ENCODE results near the gene SDK1.

The SDK1 gene

DNA sequence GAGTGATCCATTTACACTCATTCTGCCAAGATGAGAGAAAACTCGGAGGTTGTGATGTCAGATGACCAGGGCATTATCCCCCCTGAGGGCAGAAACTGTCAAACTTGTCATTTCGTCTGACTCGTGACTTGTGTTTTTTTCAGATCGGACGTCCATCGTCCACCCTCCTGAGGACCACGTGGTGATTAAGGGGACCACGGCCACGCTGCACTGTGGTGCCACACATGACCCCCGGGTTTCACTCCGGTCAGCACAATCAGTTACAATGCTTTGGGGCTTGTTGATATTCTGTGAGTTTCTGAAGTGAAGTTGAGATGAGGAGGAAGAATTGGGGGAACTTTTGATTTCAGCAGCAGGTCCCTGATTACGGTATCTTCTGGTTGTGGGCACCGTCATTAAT lies 670.3 kb downstream of the SDK1 start:
- H3K4me3 ChIP-seq (ENCODE audit: low read depth, low read length), result no peak overlapping the region
- no peak for DNase-seq (ENCODE audit: low read depth)
- TF ChIP-seq, protein P1, sequence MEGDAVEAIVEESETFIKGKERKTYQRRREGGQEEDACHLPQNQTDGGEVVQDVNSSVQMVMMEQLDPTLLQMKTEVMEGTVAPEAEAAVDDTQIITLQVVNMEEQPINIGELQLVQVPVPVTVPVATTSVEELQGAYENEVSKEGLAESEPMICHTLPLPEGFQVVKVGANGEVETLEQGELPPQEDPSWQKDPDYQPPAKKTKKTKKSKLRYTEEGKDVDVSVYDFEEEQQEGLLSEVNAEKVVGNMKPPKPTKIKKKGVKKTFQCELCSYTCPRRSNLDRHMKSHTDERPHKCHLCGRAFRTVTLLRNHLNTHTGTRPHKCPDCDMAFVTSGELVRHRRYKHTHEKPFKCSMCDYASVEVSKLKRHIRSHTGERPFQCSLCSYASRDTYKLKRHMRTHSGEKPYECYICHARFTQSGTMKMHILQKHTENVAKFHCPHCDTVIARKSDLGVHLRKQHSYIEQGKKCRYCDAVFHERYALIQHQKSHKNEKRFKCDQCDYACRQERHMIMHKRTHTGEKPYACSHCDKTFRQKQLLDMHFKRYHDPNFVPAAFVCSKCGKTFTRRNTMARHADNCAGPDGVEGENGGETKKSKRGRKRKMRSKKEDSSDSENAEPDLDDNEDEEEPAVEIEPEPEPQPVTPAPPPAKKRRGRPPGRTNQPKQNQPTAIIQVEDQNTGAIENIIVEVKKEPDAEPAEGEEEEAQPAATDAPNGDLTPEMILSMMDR (IDR thresholded peaks at IDR 0.05; ENCODE audit: control insufficient read depth, extremely low read depth, insufficient read depth), result no peak

DNA sequence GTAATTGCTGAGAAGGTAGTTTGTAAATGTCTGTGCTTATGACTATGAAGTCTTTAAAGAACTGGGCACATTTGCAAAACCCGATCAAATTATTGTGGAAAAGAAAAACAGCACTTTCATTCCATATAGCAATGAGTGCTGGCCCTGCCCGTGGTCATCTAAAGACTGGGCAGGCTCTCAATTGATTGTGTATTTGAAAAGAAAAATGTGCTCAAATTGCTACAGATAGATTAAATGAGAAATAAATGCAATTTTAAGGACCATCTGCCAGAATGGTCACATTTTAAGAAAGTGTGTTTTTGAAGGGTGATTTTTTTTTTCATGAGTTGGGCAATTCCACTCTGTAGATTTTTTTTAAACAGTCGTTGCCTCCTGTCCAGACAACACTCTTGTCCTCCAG lies 672.2 kb downstream of the SDK1 start:
- DNase-seq (ENCODE audit: low read depth), result no peak
- TF ChIP-seq, protein P1 (IDR thresholded peaks at IDR 0.05; ENCODE audit: control insufficient read depth, extremely low read depth, insufficient read depth), result no peak
- H3K4me3 ChIP-seq (ENCODE audit: low read depth, low read length), result no peak overlapping the region

DNA sequence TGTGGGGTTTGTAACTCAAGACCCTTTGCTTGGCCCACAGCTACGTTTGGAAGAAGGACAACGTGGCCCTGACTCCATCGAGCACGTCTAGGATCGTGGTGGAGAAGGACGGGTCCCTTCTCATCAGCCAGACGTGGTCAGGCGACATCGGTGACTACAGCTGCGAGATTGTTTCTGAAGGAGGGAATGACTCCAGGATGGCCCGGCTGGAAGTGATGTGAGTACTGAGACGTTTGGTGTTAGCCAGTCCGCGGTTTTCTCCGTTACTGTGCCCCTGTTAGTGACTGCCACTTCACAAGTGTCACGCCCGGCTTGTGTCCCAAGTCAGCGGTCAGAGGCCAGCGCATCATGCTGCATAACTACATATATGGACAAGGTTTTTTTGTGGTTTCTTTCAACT lies 673.3 kb downstream of the SDK1 start:
- no peak overlapping the region for H3K4me3 ChIP-seq (ENCODE audit: low read depth, low read length)
- DNase-seq (ENCODE audit: low read depth), result no peak
- TF ChIP-seq, protein P1 (IDR thresholded peaks at IDR 0.05; ENCODE audit: control insufficient read depth, extremely low read depth, insufficient read depth), result no peak

DNA sequence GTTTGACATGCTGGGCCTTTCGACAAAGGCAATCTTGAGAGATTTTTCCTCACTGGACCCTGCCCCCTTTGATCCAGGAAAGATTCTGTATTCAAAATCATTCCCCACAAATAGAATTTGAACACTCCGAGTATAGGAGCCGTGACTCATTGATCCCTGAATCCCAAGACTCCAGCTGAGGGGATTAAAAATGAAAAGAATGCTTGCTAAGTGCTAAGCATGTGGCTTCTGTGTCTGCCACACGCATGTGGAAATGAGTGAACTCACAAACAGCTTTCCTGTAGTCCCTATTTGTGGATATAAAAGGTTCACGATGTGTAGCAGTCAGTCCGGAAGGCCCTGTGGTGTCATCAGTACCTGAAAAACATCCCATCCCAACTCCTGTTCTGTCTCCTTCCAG lies 674.3 kb downstream of the SDK1 start:
- H3K4me3 ChIP-seq (ENCODE audit: low read depth, low read length), result no peak overlapping the region
- TF ChIP-seq, protein P1 (IDR thresholded peaks at IDR 0.05; ENCODE audit: control insufficient read depth, extremely low read depth, insufficient read depth), result no peak
- DNase-seq (ENCODE audit: low read depth), result no peak

DNA sequence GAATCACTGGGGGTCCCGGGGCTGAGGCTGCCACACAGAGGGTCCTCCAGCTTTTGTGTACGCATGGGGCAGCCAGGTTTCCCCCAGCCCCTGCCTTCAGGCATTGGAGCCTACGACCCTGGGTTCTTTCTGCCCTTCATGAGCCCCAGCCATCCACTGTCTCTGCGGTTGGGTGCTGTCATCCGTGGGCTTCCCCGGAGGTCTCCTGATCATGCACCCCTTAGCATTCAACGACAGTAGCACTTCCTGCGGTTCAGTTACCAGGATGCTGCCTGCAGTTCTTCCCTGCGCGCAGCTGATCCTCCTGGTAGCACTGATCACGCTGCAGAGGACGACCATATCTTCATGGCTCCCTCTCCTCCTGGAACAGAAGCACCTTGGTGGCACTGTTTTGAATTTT lies 676.3 kb downstream of the SDK1 start:
- H3K4me3 ChIP-seq (ENCODE audit: low read depth, low read length), result no peak overlapping the region
- no peak for DNase-seq (ENCODE audit: low read depth)
- TF ChIP-seq, protein P1 (IDR thresholded peaks at IDR 0.05; ENCODE audit: control insufficient read depth, extremely low read depth, insufficient read depth), result no peak

DNA sequence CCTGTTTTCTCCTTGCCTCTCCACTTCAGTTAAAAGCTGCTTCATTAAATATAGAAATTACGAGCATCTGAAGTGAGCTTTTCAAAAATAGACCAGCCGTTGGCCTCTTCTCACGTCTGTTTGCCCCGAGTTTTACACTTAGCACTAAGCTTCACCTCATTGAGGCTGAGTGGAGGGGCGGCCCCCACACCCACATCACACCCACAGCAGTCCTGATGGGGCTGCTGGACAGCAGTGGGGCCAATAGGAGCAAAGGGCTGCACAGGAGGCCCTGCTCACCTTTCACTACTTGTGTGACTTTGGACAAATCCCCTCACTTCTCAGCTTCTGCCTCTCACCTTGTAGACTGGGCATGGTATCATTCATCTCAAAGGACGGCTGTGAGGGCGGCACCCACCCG lies 677.8 kb downstream of the SDK1 start:
- no peak for DNase-seq (ENCODE audit: low read depth)
- TF ChIP-seq, protein P1 (IDR thresholded peaks at IDR 0.05; ENCODE audit: control insufficient read depth, extremely low read depth, insufficient read depth), result no peak
- H3K4me3 ChIP-seq (ENCODE audit: low read depth, low read length), result no peak overlapping the region

DNA sequence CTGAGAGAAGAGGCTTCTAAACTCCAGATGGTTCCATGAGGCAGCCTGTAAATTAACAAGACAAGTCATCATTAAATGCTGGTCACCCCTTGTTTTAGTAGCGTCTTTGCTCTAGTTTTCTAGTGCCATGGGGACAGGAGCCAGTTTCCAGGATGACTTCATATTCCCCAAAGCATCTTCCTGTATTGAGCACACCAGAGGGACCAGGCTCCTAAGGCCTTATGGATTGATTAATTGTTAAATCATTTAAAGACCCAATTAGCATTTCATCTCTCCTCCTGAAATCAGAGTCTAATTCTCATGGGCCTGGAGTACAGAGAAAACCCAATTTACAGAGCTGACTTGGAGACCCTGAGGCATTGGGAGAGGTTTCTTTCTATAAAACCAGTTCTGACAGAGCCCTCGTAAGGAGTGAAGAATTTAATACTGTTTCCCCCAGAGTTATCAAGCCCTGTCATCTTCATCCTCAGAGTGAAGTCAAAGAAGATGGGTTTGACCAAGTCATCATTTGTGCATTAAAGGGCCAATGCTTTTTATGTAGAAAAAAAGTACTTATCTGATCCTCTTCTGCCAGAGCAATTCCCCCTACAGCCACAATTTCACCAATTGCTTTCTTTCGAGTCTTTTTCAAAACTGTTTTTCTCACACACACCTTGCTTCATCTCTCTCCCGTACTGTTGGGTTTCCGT lies 678.7 kb downstream of the SDK1 start:
- TF ChIP-seq, protein P1 (IDR thresholded peaks at IDR 0.05; ENCODE audit: control insufficient read depth, extremely low read depth, insufficient read depth), result no peak
- no peak for DNase-seq (ENCODE audit: low read depth)
- H3K4me3 ChIP-seq (ENCODE audit: low read depth, low read length), result no peak overlapping the region
